HG03159 (cell line): ENCODE data around the gene EXOC4.

Experiments used
- ATAC-seq: cut with Tn5 transposase; IDR thresholded peaks from one replicate; pipeline ENCODE4 v1.9.1; 2021; ENCODE audit warnings: mild to moderate bottlenecking, moderate library complexity; ENCODE audit not compliant: unreplicated experiment

The EXOC4 gene

DNA sequence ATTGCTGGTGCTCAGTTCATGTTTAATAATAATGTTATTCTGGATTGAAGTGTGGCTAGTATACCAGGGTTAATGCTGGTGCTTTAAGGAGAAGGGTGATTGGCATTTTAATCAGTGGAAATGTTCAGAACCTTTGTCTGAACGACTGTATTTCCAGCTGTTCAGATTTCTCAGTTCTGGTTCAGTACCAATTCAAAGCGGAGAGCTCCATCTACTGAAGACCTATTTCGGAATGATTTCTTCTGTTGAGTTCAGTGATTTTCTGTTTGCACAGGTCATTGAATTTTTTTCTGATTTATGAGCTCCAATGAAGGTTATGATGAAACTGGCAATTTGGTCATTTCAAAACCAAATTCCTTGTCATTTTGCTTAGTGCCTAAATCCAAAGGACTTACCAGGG, 160.1 kb downstream of the EXOC4 start:
- ATAC-seq, result no peak

DNA sequence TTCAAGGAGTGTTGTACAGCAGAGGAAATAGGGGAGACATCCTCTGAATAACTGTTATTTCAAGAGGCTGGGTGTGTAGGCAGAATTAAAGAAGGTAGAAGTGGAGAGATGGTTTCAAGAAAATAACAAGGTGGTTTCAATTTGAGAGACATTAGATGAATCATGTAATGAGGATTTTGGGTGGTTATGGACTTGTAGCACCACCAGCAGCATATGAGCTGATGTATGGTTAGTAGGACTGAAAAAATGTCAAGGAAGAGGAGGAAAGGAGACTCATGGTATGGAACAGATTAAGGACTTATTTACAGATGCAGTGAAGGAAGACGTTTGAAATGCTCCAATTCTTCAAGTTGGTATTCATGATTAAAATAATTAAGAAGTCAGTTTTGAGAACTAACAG, 166.2 kb downstream of the EXOC4 start:
- no peak for ATAC-seq

- ATAC-seq, result no peak
These were observed 170.7 kb downstream of the EXOC4 start for GRCh38 chr7:133423618-133424017.

GRCh38 chr7:133428326-133428725, 175.4 kb downstream of the EXOC4 start:
- ATAC-seq, result no peak

DNA sequence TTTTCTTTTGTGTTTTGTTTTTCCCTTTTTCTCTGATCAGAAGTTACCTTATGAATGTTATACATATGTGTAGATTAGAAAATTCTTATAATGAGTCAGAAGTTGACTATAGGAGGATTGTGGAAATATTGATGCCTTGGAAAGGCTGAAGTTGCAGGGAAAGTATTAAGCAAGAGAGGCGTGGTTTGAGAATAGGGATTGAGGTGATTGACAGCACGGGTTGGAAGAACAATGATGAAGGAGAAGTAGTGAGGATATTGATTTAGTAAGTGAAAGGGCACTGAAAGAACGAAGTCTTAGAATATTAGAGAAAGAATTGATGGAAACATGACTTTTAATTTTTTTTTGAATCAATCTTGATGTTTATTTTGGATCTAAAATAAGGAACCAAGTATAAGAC, 176.0 kb downstream of the EXOC4 start:
- ATAC-seq, result no peak

DNA sequence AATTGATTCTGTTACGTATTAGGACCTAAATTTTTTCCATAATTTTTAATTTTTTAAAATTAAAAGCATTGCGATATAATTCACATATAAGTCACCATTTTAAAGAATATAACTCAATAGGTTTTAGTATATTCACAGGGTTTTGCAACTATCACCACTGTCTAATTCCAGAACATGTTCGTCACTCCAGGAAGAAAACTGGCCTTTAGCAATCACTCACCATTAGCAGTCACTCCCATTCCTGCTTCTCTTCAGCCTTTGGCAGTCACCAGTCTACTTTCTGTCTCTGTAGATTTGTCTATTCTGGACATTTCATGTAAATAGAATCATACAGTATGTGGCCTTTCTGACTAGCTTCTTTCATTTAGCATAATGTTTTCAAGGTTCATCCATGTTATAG, 176.5 kb downstream of the EXOC4 start:
- ATAC-seq, result no peak

- ATAC-seq, result no peak
These were observed 178.4 kb downstream of the EXOC4 start for GRCh38 chr7:133431134-133431724.

DNA sequence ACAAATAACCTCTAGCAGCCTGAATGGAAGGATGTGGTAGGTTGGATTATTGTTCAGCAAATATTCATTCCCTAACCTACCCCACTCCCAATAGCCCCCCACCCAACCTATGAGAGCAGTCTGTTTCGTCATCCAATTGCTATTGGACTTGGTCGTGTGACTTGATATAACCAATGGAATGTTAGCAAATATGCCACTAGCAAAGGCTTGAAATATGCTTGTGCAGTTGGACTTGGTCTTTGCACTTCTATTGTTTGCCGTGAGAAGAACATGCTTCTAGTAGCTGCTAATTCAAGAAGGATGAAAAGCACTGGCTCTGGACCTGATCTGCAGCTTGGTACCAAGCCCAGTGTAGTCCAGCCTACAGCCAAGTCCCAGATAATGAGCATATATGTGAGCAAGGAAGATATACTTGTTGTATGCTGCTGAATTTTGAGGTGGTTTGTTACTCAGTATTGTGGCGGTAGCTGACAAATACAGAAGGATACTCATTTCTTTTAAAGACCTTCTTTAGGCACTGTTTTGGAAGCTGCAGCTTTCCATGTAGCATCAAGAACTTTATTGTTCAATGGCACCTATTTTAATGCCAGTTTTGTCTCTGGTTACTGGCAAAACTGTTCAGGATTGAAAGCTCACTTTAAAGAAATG, 180.4 kb downstream of the EXOC4 start:
- ATAC-seq, result no peak

GRCh38 chr7:133434246-133434865, 181.5 kb downstream of the EXOC4 start:
- no peak for ATAC-seq

- ATAC-seq, result no peak
These were observed 183.1 kb downstream of the EXOC4 start for GRCh38 chr7:133436014-133436428.

DNA sequence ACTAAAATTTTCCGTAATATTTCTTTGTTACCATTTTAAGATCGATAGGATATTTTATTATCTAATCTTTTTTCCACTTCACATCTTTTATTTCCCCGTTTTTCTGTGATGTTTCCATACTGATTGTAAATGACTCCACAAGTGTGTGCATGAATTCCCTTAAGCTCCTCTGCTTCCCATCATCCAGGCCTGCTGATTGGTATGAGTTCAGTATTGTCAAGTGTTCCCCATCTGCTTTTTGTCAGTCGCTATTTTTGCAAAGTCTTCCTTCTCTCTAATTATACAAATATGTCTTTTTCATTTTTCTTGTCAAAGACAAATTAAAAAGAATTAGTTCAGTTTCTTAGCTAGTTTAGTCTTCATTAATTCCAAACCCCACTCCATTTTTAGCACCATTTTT, 184.7 kb downstream of the EXOC4 start:
- ATAC-seq, result no peak

- no peak for ATAC-seq
These were observed 189.9 kb downstream of the EXOC4 start for GRCh38 chr7:133442818-133443217.

GRCh38 chr7:133445617-133446016, 192.7 kb downstream of the EXOC4 start:
- no peak for ATAC-seq

- ATAC-seq, result no peak
These were observed 195.1 kb downstream of the EXOC4 start for GRCh38 chr7:133448012-133448411.

DNA sequence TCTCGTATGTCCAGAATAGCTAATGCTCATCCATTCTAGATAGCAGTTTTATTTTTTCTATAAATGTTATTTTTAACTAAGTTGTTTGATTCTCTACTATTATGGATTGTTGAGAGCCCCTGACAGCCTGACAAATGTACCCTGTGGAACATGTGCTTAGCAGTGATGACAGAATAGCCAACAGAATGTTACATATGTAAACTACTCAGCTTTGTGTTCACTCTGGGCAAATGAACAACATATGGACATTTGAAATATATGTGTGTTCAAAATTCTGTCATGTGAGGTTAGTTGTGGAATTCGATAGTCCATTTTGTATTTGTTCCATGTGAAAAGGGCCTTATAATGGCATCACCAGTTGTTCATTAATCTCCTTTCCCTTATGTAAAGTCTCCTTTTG, 199.7 kb downstream of the EXOC4 start:
- ATAC-seq, result no peak

DNA sequence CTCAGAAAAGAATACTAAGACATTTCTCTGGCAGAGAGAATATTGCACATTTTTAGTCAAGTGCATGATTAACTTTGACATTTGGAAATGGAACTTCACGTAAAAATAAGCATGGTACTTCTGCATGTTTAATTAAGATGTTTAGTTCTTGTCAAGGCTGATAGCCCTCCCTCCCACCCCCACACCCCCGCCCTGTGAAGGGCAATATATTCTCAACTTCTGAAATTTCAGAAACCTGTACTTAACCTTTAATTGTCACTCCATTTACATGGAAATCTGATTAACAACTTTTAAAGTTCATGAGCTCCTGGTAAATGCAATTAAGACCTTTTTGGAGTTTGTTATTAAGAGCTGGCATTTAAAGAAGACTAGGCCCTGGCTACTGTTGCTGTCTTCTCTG, 205.8 kb downstream of the EXOC4 start:
- ATAC-seq, result no peak

GRCh38 chr7:133461421-133461820, 208.5 kb downstream of the EXOC4 start:
- no peak for ATAC-seq

DNA sequence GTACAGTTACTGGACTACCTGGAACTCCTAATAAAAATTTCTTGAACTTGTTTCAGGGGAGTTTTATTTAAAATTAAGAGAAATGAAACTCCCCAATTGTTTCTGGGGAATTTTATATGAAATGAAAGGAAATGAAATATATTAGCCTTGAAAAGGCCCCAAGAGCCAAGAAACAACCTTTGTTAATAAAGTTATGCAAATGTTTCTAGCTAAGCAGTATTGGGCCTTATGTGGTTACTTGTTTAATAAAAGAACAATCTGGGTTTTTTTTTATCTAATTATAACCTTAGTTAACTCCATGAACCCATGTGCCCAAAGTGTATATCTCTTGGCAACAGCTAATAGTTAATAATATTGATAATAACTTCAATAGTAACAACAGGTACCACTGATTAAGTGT, 222.8 kb downstream of the EXOC4 start:
- ATAC-seq, result no peak

DNA sequence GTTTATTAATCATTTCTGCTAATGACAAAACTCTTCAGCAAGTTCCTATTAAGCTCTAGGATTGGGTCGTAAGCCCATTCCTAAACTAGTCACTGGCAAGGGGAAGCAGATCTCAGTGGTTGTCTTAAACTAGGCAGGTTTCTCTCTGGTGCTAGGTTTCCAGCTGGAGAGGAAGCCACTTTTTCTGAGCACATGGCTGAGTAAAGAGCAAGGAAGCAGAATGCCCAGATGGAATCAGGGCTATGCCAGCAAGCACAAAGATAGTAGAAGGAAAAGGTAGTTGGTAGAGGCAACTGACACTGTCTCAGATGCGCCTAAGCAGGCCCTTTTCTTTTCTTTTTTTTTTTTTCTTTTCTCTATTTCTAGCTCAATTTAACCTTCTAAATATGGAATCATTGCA, 224.9 kb downstream of the EXOC4 start:
- ATAC-seq, result no peak

DNA sequence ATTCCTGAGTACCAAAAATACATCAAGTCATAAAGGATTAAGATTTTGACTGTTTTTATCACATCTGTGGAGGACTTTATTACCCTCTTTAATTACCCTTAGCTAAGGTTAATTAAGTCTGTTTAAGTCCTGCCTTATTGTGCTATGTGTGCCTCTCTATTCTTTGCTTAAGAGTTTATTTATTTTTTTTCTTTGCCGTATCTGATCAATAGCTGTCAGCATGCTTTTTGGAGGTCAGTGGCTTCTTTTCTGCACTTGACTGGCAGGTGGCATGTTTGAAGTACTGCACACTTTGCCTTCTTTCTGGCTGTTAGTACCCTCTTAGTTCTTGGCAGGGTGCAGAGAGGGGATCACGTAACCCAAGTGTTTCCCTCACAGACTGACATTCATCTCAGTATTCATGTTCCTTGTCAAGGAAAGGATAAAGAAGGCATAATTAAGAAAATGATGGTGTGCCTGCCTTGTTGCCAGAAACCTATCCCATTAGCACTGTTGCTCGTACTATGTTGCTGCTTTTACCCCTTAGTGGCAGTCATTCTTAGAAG, 225.8 kb downstream of the EXOC4 start:
- no peak for ATAC-seq

DNA sequence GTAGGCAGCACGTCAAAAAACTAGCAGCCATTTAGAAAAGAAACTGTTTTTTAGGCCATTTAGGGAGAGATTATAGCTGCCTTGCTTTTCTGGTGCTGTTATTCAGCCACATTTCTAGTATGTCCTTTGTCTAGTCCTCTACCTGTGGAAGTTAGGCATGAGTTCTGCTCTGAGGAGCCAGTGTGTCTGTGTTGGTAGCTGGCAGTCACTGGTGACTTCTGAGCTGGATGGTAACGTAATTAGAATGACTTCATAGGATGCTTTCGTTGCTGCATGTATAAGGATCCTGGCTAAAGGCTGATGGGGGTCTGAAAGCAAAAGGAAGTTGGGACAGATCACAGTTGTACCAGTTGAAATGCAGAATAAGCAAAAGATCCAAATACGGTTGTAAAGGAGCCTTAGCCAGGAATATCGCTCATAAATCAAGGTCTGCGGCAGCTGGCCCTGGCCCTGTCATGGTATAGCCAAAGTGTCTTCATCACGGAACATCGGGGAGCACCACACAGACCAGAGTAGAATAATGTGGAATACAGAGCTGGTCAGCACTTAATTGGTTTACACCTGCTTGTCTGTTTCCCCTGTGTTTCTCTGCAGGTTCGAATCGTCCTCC, 226.7 kb downstream of the EXOC4 start:
- ATAC-seq, result no peak

GRCh38 chr7:133480868-133481267, 228.0 kb downstream of the EXOC4 start:
- no peak for ATAC-seq
